RWPE1 (cell line): ENCODE measurements around the gene TCP10L.
"Not testable (repeated sequence)": the region's sequence is repeated elsewhere in the genome, so short reads cannot be mapped to it uniquely, and the experiment has no call there.

Source experiments
- CTCF ChIA-PET: fragments of 350-600 bp; sonication (Branson Sonifier 250); formaldehyde crosslinking; extraction: SDS; loops from one replicate; lab custom pipeline; 2021; lab: Yijun Ruan, JAX
- POLR2A ChIA-PET: fragments of 400-600 bp; formaldehyde crosslinking; extraction: SDS; loops from one replicate; lab custom pipeline; 2020; ENCODE audit warnings: antibody characterized with exemption; ENCODE audit not compliant: low non-redundant PET; lab: Yijun Ruan, JAX
- DNase-seq: peaks from one replicate; pipeline ENCODE4 v3.0.0; 2012; ENCODE audit warnings: low spot score
- H3K27ac ChIP-seq: fragments of 450-650 bp; 2 replicates; pipeline ENCODE4 v1.5.1; 2017
- TF ChIP-seq, protein P1 (sequence below): fragments of 450-650 bp; conservative IDR thresholded peaks from 2 replicates; pipeline ENCODE4 v1.5.1; 2017; ENCODE audit warnings: low read depth, mild to moderate bottlenecking

TCP10L gene

DNA sequence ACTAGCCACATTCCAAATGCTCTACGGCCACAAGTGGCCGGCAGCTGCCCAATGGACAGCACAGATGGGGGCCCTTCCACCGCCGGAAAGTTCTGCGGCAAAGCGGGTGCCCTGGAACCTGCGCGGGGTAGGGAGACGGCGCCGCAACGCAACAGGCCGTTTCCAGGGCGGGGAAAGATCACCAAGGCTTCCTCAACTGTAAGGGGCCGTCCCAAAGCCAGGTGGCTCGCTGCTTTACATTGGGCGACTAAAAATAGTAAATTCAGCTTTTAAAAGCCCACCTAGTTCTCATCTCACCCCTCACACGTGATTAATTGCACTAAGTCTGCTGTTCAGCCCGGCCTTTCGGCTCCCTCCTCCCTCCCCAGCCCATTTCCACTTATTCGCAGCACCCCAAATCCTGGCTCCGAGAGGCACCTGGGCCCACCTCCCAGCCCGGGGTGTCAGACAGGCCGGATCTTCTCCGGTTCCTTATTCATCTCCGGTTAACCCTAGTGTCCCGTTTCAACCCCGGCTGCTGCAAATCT, 26.2 kb upstream of the TCP10L start:
- TF ChIP-seq, protein P1, sequence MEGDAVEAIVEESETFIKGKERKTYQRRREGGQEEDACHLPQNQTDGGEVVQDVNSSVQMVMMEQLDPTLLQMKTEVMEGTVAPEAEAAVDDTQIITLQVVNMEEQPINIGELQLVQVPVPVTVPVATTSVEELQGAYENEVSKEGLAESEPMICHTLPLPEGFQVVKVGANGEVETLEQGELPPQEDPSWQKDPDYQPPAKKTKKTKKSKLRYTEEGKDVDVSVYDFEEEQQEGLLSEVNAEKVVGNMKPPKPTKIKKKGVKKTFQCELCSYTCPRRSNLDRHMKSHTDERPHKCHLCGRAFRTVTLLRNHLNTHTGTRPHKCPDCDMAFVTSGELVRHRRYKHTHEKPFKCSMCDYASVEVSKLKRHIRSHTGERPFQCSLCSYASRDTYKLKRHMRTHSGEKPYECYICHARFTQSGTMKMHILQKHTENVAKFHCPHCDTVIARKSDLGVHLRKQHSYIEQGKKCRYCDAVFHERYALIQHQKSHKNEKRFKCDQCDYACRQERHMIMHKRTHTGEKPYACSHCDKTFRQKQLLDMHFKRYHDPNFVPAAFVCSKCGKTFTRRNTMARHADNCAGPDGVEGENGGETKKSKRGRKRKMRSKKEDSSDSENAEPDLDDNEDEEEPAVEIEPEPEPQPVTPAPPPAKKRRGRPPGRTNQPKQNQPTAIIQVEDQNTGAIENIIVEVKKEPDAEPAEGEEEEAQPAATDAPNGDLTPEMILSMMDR, result no peak
- peak overlapping the region; percentile 98 for H3K27ac ChIP-seq
- ChIA-PET POLR2A (no interaction called here), CTCF (interaction anchor here (0.6 to 2.1 kb wide), 2 partner anchors 10 to 31 kb away, joined by 3 to 14 read pairs; no protein-coding TSS in a partner anchor)
- DNase-seq, result peak; percentile 32

DNA sequence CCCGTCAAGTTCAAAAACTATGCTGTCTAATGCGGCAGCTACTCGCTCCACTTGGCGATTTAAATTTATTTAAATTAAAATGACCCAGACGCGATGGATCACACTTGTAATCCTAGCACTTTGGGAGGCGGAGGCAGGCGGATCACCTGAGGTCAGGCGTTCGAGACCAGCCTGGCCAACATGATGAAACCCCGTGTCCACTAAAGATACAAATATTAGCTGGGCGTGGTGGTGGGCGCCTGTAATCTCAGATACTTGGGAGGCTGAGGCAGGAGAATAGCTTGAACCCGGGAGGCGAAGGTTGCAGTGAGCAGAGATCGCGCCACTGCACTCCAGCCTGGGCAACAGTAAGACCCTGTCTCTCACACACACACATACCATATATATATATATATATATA, 25.6 kb upstream of the TCP10L start:
- CTCF ChIA-PET, result interaction anchor here (0.6 to 2.1 kb wide), 2 partner anchors 10 to 31 kb away, joined by 3 to 14 read pairs; no protein-coding TSS in a partner anchor
- peak overlapping the region; percentile 98 for H3K27ac ChIP-seq
- DNase-seq, POLR2A ChIA-PET: not testable (repeated sequence)

DNA sequence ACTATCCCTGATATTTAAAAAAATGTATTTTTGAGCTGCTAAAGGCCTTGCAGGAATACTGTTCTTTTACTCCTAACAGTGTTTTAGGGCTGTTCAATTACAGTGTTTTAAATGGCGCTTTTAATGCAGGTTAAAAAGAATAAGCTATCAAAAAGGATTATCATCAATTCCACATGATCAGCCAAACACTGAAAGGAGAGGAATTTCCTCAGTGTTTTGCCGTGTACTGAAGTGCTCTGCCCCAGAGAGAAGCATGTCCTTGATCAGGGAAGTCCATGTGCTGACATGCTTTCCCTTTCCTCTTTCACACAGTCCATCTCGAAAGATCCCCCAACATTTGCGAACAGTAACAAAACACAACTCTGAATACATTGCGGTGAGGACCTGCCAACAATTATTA, 23.5 kb upstream of the TCP10L start:
- no peak overlapping the region for H3K27ac ChIP-seq
- ChIA-PET POLR2A (no interaction called here), CTCF (interaction anchor here (0.5 to 1.9 kb wide), 3 partner anchors 8 to 514 kb away, joined by 3 to 9 read pairs (median 3); no protein-coding TSS in a partner anchor)
- no peak for DNase-seq
- TF ChIP-seq, protein P1, result no peak

DNA sequence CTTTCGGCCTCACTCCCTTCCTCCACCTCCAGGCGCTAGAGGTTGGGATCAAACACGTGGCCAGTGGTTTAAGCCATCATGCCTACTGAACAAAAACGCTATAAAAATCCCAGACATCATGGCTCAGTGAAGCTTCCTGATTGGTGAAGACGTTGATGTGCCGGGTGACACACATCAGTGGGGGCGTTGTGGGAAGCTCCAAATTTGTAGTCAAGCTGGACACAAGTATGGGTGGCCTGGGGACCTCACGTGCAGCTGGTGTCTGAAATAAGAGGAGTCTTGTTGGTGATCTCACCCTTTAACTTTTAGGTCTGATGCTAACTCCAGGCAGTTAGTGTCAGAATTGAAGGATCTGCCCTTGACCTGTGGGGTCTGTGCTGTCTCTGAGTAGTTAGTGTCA, 20.1 kb upstream of the TCP10L start:
- CTCF ChIA-PET, result interaction anchor here (0.6 kb wide), 1 partner anchor 17 kb away, joined by 3 read pairs; no protein-coding TSS in a partner anchor
- POLR2A ChIA-PET, result interaction anchor here (0.7 kb wide), 1 partner anchor 204 kb away, joined by 9 read pairs; no protein-coding TSS in a partner anchor
- TF ChIP-seq, protein P1, result no peak
- no peak for DNase-seq
- no peak overlapping the region for H3K27ac ChIP-seq

DNA sequence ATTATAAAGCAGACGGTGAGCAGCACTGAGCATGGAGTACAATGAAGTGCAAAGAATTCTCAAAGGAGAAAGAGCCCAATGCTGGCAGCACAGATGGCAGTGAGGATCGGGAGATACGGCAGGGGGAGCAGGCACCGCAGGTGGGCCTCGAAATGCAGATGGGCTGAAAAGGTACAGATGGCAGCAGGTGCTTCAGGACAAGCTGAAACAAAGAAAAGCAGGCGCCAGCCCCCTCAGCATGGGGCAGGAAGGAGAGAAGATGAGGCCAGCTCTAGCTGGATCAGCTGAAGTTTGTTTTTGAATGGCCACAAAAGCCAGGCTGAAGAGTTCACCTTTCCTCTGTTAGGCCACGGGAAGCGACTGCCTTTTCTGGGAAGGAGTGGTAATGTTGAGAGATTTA, 19.1 kb upstream of the TCP10L start:
- ChIA-PET CTCF (no interaction called here), POLR2A (no interaction called here)
- TF ChIP-seq, protein P1, result no peak
- no peak overlapping the region for H3K27ac ChIP-seq
- DNase-seq, result no peak

DNA sequence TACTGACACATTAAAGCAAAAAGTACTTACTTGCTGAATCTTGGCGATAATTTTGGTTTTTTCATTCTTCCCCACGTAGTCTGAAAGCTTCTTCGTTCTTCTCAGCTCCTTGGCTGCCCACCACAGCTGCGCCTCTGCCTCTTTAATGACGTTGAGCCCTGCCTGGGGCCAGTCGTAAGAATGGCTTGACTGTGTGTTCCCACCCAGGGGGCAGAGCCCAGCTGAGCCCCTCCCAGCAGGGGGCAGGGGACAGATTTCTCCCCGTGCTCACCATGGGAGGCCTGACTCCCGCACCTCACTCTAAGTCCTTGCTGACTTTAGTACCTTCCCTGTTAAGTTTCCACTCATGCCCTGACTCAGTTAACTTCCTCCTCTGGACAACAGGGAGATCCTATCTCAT, 17.8 kb upstream of the TCP10L start:
- no peak overlapping the region for H3K27ac ChIP-seq
- DNase-seq, result no peak
- ChIA-PET CTCF (no interaction called here), POLR2A (no interaction called here)
- TF ChIP-seq, protein P1, result no peak

DNA sequence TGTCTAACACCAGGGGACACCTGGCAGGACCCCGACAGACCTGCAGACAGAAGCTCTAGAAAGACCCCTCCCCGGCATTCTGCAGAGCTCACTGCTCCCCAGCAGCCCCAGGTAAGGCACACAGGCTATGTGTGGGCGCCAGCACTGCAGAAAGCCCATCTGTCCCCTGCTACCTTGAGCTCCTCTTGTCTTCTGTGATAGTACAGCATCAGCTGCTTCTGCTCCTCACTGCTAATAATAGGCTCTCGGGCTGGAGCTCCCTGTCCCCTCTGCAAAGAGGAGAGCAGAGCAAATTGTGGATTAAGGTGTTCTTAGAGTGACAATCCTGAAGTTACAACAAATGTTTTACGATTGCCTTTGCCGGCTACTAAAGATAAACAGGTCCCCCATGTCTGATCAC, 16.8 kb upstream of the TCP10L start:
- ChIA-PET POLR2A (no interaction called here), CTCF (interaction anchor here (1.0 to 2.0 kb wide), 5 partner anchors 8 to 821 kb away, joined by 3 to 14 read pairs (median 5); partner anchors contain the start of genes CFAP298 and MIS18A)
- H3K27ac ChIP-seq, result peak overlapping the region; percentile 41; the same call in 1 of the 2 replicates
- no peak for DNase-seq
- TF ChIP-seq, protein P1, result no peak
